HG03066 (cell line): ENCODE results near the gene PSEN2.

Source experiments
- ATAC-seq: cut with Tn5 transposase; IDR thresholded peaks from one replicate; pipeline ENCODE4 v1.9.1; 2021; ENCODE audit warnings: low read depth; ENCODE audit not compliant: unreplicated experiment

PSEN2 gene

GRCh38 chr1:226884966-226885820, 14.8 kb downstream of the PSEN2 start:
- ATAC-seq: no peak

- ATAC-seq: no peak
These were observed 15.9 kb downstream of the PSEN2 start for GRCh38 chr1:226886122-226886901.

GRCh38 chr1:226887006-226887405, 16.6 kb downstream of the PSEN2 start:
- no peak for ATAC-seq

GRCh38 chr1:226888021-226888420, 17.6 kb downstream of the PSEN2 start:
- ATAC-seq: no peak

- ATAC-seq: no peak
These were observed 18.4 kb downstream of the PSEN2 start for GRCh38 chr1:226888816-226889215.

GRCh38 chr1:226889616-226890330, 19.4 kb downstream of the PSEN2 start:
- no peak for ATAC-seq

- ATAC-seq: no peak
These were observed 20.1 kb downstream of the PSEN2 start for GRCh38 chr1:226890331-226891108.

GRCh38 chr1:226891346-226891745, 20.9 kb downstream of the PSEN2 start:
- no peak for ATAC-seq

- no peak for ATAC-seq
These were observed 21.6 kb downstream of the PSEN2 start for GRCh38 chr1:226891846-226892523.

GRCh38 chr1:226892524-226892875, 22.1 kb downstream of the PSEN2 start:
- ATAC-seq: no peak

- ATAC-seq: no peak
These were observed 23.5 kb downstream of the PSEN2 start for GRCh38 chr1:226893936-226894335.

- ATAC-seq: no peak
These were observed 24.4 kb downstream of the PSEN2 start for GRCh38 chr1:226894826-226895225.

- ATAC-seq: no peak
These were observed 25.2 kb downstream of the PSEN2 start for GRCh38 chr1:226895644-226896043.

GRCh38 chr1:226898246-226898645, 27.8 kb downstream of the PSEN2 start:
- ATAC-seq: no peak

- no peak for ATAC-seq
These were observed 31.0 kb downstream of the PSEN2 start for GRCh38 chr1:226901421-226901820.

GRCh38 chr1:226902601-226903000, 32.2 kb downstream of the PSEN2 start:
- ATAC-seq: no peak

GRCh38 chr1:226903819-226904716, 33.7 kb downstream of the PSEN2 start:
- ATAC-seq: no peak

GRCh38 chr1:226904772-226905171, 34.4 kb downstream of the PSEN2 start:
- ATAC-seq: no peak

- ATAC-seq: no peak
These were observed 38.0 kb downstream of the PSEN2 start for GRCh38 chr1:226908419-226908818.
